Hypothalamus (tissue), 51 donors: ENCODE results near the gene SLC6A11.

Experiments
- DNase-seq, 51 donors: peaks; one replicate each; lab custom pipeline; 2025; lab: John Stamatoyannopoulos, UW

SLC6A11 gene

GRCh38 chr3:10788451-10788850, 27.6 kb upstream of the SLC6A11 start:
- DNase-seq: no peak

- no peak for DNase-seq
Observed at GRCh38 chr3:10790713-10791112, 25.3 kb upstream of the SLC6A11 start.

- no peak for DNase-seq
Observed at GRCh38 chr3:10792208-10792607, 23.8 kb upstream of the SLC6A11 start.

- no peak for DNase-seq
Observed at GRCh38 chr3:10798600-10799367, 17.2 kb upstream of the SLC6A11 start.

GRCh38 chr3:10804183-10804648, 11.8 kb upstream of the SLC6A11 start:
- no peak for DNase-seq

- DNase-seq: no peak
Observed at GRCh38 chr3:10806006-10806405, 10.0 kb upstream of the SLC6A11 start.

GRCh38 chr3:10808130-10808735, 7.8 kb upstream of the SLC6A11 start:
- DNase-seq: no peak

- no peak for DNase-seq
Observed at GRCh38 chr3:10808974-10809373, 7.1 kb upstream of the SLC6A11 start.

- no peak for DNase-seq
Observed at GRCh38 chr3:10810376-10810775, 5.7 kb upstream of the SLC6A11 start.

- DNase-seq: no peak
Observed at GRCh38 chr3:10813425-10813824, 2.6 kb upstream of the SLC6A11 start.

- DNase-seq: no peak
Observed at GRCh38 chr3:10814623-10815022, 1.4 kb upstream of the SLC6A11 start.

- no peak for DNase-seq
Observed at GRCh38 chr3:10815487-10815886, 541 bp upstream of the SLC6A11 start.

- no peak for DNase-seq
Observed at GRCh38 chr3:10816863-10817253, 830 bp downstream of the SLC6A11 start.

GRCh38 chr3:10817506-10817905, 1.5 kb downstream of the SLC6A11 start:
- DNase-seq: peak in 28 of 51 donors; percentile 15 to 76 (median 50)

- DNase-seq: no peak
Observed at GRCh38 chr3:10822055-10822454, 6.0 kb downstream of the SLC6A11 start.

- DNase-seq: no peak
Observed at GRCh38 chr3:10822708-10823515, 6.9 kb downstream of the SLC6A11 start.

GRCh38 chr3:10823516-10823818, 7.4 kb downstream of the SLC6A11 start:
- DNase-seq: no peak

GRCh38 chr3:10824468-10824867, 8.4 kb downstream of the SLC6A11 start:
- no peak for DNase-seq

- no peak for DNase-seq
Observed at GRCh38 chr3:10833855-10834414, 17.9 kb downstream of the SLC6A11 start.

- DNase-seq: no peak
Observed at GRCh38 chr3:10834951-10835350, 18.9 kb downstream of the SLC6A11 start.

GRCh38 chr3:10835406-10835805, 19.4 kb downstream of the SLC6A11 start:
- DNase-seq: no peak
